Nephron progenitor cell (in vitro differentiated cells): ENCODE results near the gene CCN6.

Source experiments
- DNase-seq: peaks from one replicate; pipeline ENCODE4 v3.0.0; 2021
- H3K27ac Mint-ChIP-seq: 2 replicates; pipeline ENCODE4 v1.8.0; 2021; ENCODE audit warnings: mild to moderate bottlenecking, moderate library complexity, mixed read lengths
- H3K27me3 Mint-ChIP-seq: 2 replicates; pipeline ENCODE4 v1.8.0; 2021; ENCODE audit warnings: mild to moderate bottlenecking, low read depth, mixed read lengths; ENCODE audit not compliant: poor library complexity
- H3K36me3 Mint-ChIP-seq: 2 replicates; pipeline ENCODE4 v1.8.0; 2021; ENCODE audit warnings: low read depth, mixed read lengths
- H3K4me1 Mint-ChIP-seq: 2 replicates; pipeline ENCODE4 v1.8.0; 2021; ENCODE audit warnings: mixed read lengths
- H3K4me3 Mint-ChIP-seq: 2 replicates; pipeline ENCODE4 v1.8.0; 2021; ENCODE audit warnings: mild to moderate bottlenecking, moderate library complexity, mixed read lengths
- H3K9me3 Mint-ChIP-seq: 2 replicates; pipeline ENCODE4 v1.8.0; 2021; ENCODE audit warnings: mild to moderate bottlenecking, moderate library complexity, mixed read lengths
- TF ChIP-seq, protein P1 (sequence below): fragments of 200-600 bp; sonication (generic); IDR thresholded peaks from 2 replicates; pipeline ENCODE4 v1.5.0; 2021; ENCODE audit warnings: antibody characterized with exemption

The CCN6 gene

DNA sequence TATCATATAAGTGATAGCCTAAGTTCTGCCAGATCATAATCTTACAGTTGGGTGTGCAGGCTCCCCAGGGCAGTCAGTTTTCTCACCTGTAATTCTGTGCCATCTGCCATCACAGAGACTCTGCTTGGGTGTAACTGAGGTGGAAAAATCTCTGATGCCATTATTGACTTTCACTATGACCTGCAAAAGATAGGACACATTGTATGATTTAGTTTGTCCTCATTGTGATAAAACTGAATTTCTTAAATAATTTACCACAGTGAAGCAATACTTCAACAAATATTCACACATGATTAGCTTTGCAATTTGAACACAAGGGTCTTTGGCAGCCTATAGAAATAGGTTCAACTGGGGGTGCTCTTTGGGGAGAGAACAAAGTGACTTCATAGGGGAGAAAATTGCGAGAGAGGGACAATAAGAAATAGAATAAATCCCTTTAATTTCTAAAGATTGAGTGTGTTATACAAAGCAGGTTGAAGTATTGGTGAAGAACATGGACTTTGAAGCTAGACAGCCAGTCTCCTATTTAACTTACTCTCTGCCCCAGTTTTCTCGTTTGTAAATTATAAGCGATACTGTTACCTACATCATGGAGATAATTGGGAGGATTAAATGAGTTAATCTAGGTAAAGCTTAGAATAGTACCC is 60.8 kb downstream of the CCN6 start:
- peaks cover 9% of the 10 kb centered on the region for H3K36me3 Mint-ChIP-seq
- TF ChIP-seq, protein P1, sequence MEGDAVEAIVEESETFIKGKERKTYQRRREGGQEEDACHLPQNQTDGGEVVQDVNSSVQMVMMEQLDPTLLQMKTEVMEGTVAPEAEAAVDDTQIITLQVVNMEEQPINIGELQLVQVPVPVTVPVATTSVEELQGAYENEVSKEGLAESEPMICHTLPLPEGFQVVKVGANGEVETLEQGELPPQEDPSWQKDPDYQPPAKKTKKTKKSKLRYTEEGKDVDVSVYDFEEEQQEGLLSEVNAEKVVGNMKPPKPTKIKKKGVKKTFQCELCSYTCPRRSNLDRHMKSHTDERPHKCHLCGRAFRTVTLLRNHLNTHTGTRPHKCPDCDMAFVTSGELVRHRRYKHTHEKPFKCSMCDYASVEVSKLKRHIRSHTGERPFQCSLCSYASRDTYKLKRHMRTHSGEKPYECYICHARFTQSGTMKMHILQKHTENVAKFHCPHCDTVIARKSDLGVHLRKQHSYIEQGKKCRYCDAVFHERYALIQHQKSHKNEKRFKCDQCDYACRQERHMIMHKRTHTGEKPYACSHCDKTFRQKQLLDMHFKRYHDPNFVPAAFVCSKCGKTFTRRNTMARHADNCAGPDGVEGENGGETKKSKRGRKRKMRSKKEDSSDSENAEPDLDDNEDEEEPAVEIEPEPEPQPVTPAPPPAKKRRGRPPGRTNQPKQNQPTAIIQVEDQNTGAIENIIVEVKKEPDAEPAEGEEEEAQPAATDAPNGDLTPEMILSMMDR = no peak
- H3K27ac Mint-ChIP-seq = no peak overlapping the region

DNA sequence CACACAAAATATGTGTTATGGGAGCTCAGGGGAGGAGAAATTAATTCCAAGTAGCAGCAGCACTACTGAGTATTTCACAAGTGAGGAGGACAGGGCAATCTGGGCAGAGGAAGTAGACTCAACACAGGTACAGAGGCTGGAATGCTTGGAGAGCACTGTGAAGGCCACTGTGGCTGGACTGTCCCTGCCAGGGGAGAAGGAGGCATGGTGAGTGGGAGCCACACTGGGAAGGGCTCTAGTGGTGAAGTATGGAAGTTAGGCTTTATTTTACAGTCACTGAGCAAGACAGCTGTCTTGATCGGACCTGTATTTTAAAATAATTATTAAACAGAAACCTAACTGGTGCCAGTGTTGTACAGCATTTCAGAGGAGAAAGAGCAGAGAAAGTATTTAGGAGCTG is 62.3 kb downstream of the CCN6 start:
- no peaks in the 10 kb centered on the region for H3K9me3 Mint-ChIP-seq
- DNase-seq = no peak
- H3K27me3 Mint-ChIP-seq = peaks cover 14% of the 10 kb centered on the region
- H3K4me3 Mint-ChIP-seq = no peak overlapping the region
- H3K4me1 Mint-ChIP-seq = peaks cover 15% of the 10 kb centered on the region
- TF ChIP-seq, protein P1 = no peak
- H3K36me3 Mint-ChIP-seq = peaks cover 9% of the 10 kb centered on the region
- H3K27ac Mint-ChIP-seq = no peak overlapping the region

More for the DNA sequence above, 60.8 kb downstream of the CCN6 start:
- Mint-ChIP-seq H3K27me3 (peaks cover 14% of the 10 kb centered on the region), H3K4me1 (peaks cover 16% of the 10 kb centered on the region), H3K4me3 (no peak overlapping the region), H3K9me3 (no peaks in the 10 kb centered on the region)
- no peak for DNase-seq

GRCh38 chr6:112117554-112117953 is 63.6 kb downstream of the CCN6 start:
- Mint-ChIP-seq H3K36me3 (peaks cover 9% of the 10 kb centered on the region), H3K27ac (no peak overlapping the region), H3K9me3 (no peaks in the 10 kb centered on the region), H3K27me3 (peaks cover 10% of the 10 kb centered on the region), H3K4me3 (no peak overlapping the region), H3K4me1 (peaks cover 5% of the 10 kb centered on the region)
- no peak for DNase-seq
- TF ChIP-seq, protein P1 = no peak

DNA sequence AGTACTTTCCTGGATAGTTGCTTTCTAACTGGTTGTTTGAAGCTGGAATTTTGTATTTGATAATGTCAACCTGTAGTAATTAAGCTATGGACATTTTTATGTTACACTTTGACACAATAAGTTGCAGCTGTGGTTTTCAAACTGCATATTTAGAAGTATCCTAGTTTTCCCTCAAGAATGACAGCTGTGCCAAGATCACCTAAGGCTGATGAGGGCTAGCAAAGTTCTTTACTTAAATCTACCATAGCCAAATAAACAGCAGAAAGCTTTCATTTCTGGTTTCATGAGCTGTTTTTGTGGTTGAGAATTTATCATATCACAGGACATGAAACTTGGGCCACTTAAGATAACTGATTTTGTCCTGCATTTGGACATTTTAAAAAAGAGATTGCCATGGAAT is 64.1 kb downstream of the CCN6 start:
- DNase-seq = no peak
- H3K36me3 Mint-ChIP-seq = peaks cover 9% of the 10 kb centered on the region
- no peaks in the 10 kb centered on the region for H3K9me3 Mint-ChIP-seq
- no peak overlapping the region for H3K4me3 Mint-ChIP-seq
- peaks cover 5% of the 10 kb centered on the region for H3K4me1 Mint-ChIP-seq
- no peak overlapping the region for H3K27ac Mint-ChIP-seq
- TF ChIP-seq, protein P1 = no peak
- H3K27me3 Mint-ChIP-seq = peaks cover 7% of the 10 kb centered on the region
